ENCODE data around the gene INCA1.

DNA sequence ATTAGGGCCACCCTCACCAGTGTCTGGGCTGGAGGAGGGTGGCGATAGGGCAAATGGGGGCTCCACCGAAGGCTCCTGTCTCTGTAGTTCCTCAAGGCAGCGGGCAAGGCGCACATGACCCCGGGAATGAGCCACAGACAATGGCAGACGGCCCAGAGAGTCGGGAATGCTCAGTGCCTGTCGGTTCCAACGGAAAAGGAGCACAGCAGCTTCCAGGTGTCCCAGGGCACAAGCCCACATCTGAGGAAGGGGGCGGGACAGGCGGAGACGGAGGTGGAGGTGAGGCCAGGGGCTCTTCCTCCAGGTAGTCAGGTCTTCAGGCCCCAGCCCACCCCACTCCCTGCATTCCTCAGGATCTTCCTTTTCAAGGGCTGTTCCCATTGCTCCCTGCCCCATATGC is 24.6 kb downstream of the INCA1 start:
- TF ChIP-seq POLR2A (IDR thresholded peaks at IDR 0.05; ENCODE audit: low read length), result peak; percentile 12
- no peak for TF ChIP-seq GATA1 (IDR thresholded peaks at IDR 0.05; ENCODE audit: low read depth, low read length)

Data from erythroblast (primary cell).